HEK293 (cell line): Measurements from ENCODE around the gene NUDCD3.

Experiments
- CTCF ChIP-seq: fragments of 450-650 bp; formaldehyde crosslinking; IDR thresholded peaks from 2 replicates; pipeline ENCODE4 v1.5.1; 2016; ENCODE audit warnings: missing biosample characterization, missing genetic modification characterization
- MZF1 ChIP-seq: fragments of 450-650 bp; formaldehyde crosslinking; IDR thresholded peaks from 2 replicates; pipeline ENCODE4 v1.5.1; 2017; ENCODE audit warnings: missing biosample characterization, missing genetic modification characterization, borderline replicate concordance
- TCF7L2 ChIP-seq: IDR thresholded peaks from 2 replicates; pipeline ENCODE4 v1.6.1; 2011; ENCODE audit warnings: low read depth, mild to moderate bottlenecking, inconsistent platforms, low read length, moderate library complexity, borderline replicate concordance
- ZBTB17 ChIP-seq: fragments of 450-650 bp; formaldehyde crosslinking; IDR thresholded peaks from 2 replicates; pipeline ENCODE4 v1.5.1; 2016; ENCODE audit warnings: missing biosample characterization, missing genetic modification characterization
- ZNF146 ChIP-seq: fragments of 450-650 bp; formaldehyde crosslinking; IDR thresholded peaks from 2 replicates; pipeline ENCODE4 v1.5.1; 2016; ENCODE audit warnings: missing biosample characterization, missing genetic modification characterization
- ZNF24 ChIP-seq: fragments of 450-650 bp; formaldehyde crosslinking; IDR thresholded peaks from 2 replicates; pipeline ENCODE4 v1.5.1; 2016; ENCODE audit warnings: missing biosample characterization, missing genetic modification characterization
- ZNF292 ChIP-seq: fragments of 450-650 bp; formaldehyde crosslinking; IDR thresholded peaks from 2 replicates; pipeline ENCODE4 v1.5.1; 2016; ENCODE audit warnings: low read depth, missing biosample characterization, missing genetic modification characterization, borderline replicate concordance
- ZNF473 ChIP-seq: fragments of 450-650 bp; formaldehyde crosslinking; IDR thresholded peaks from 2 replicates; pipeline ENCODE4 v1.5.1; 2017; ENCODE audit warnings: missing biosample characterization, missing genetic modification characterization

- TF ChIP-seq CTCF (tag by site-specific recombination) (no peak), ZNF473 (tag by site-specific recombination) (no peak), MZF1 (no peak), ZNF24 (tag by site-specific recombination) (no peak), TCF7L2 (no peak), ZBTB17 (tag by site-specific recombination) (no peak), ZNF292 (tag by site-specific recombination) (no peak), ZNF146 (tag by site-specific recombination) (no peak)
Observed at GRCh38 chr7:44489955-44490350, 505 bp downstream of the NUDCD3 start.
